Thyroid gland (tissue), 4 donors: ENCODE measurements around the gene OSR1. TPM values are rescaled to one million over a fixed set of nuclear protein-coding genes. Genes with fewer than 3 reads are reported as not detected.
"Not testable (repeated sequence)": the region's sequence is repeated elsewhere in the genome, so short reads cannot be mapped to it uniquely, and the experiment has no call there.

Experiments
- DNase-seq, 2 donors: peaks; one replicate each; pipeline ENCODE4 v3.0.0-alpha.2; 2019
- H3K27ac ChIP-seq, 3 donors: fragments of 200-600 bp; sonication (generic); 1 replicate in 2 of 3; 2 replicates in 1 of 3; pipeline ENCODE4 v1.5.1; 2016 to 2019; ENCODE audit warnings: mild to moderate bottlenecking in 1 of 3, moderate library complexity in 1 of 3
- H3K27me3 ChIP-seq: fragments of 200-600 bp; sonication (generic); one replicate; pipeline ENCODE4 v1.5.1; 2019
- H3K36me3 ChIP-seq, 2 donors: fragments of 200-600 bp; sonication (generic); one replicate each; pipeline ENCODE4 v1.5.1; 2016 to 2019
- H3K4me1 ChIP-seq, 2 donors: fragments of 200-600 bp; sonication (generic); one replicate each; pipeline ENCODE4 v1.5.1; 2017 to 2019
- H3K4me3 ChIP-seq, 3 donors: fragments of 200-600 bp; sonication (generic); replicated peaks in 1 of 3; 1 replicate in 2 of 3; 2 replicates in 1 of 3; pipeline ENCODE4 v1.5.1; 2016; ENCODE audit warnings: mild to moderate bottlenecking in 1 of 3
- H3K9me3 ChIP-seq: fragments of 200-600 bp; sonication (generic); one replicate; pipeline ENCODE4 v1.5.1; 2017
- CTCF ChIP-seq, 6 experiments: fragments of 200-600 bp in 3 of 6; fragments of 450-650 bp in 3 of 6; sonication (generic) in 3 of 6; IDR thresholded peaks; one replicate each; pipeline ENCODE4 v1.5.1; 2016 to 2019; ENCODE audit warnings: antibody characterized with exemption in 6 of 6, mild to moderate bottlenecking in 2 of 6, inconsistent platforms in 1 of 6, moderate library complexity in 1 of 6
- POLR2A ChIP-seq, 2 donors: fragments of 450-650 bp; IDR thresholded peaks; one replicate each; pipeline ENCODE4 v1.6.1; 2017; ENCODE audit warnings: antibody characterized with exemption in 2 of 2, mild to moderate bottlenecking in 2 of 2, moderate library complexity in 1 of 2
- WGBS, 2 donors: methylation state at CpG; one replicate each; pipeline ENCODE4 v1.1.5; 2017; 5-methylcytosine and 5-hydroxymethylcytosine counted together
- intact Hi-C: fragments of 100-400 bp; cut with DNase I; formaldehyde crosslinking; loops from one replicate; pipeline ENCODE4 v1.15.1; 2023
- total RNA-seq, 4 donors: library from RNA; depleted of rRNA; stranded (reverse); fragments of >200 nt; gene quantifications; one replicate each; pipeline ENCODE4 v1.2.3, GENCODE V29; 2016

The OSR1 gene
- 10 to 100 TPM in 2 of 4 donors, 1 to 10 TPM in 2; 4.9 to 15.2 (median 10.8) TPM for total RNA-seq

GRCh38 chr2:19358242-19359020 lies at the start of gene OSR1:
TSS of gene OSR1 (minus strand) at chr2:19358623. CDS start at chr2:19353805, 4,818 bp downstream.
- no peak for TF ChIP-seq CTCF (IDR thresholded peaks at IDR 0.05)
- TF ChIP-seq POLR2A (IDR thresholded peaks at IDR 0.05): no peak
- DNase-seq: peak; percentile 52 to 53
- H3K9me3 ChIP-seq: no peaks in the 10 kb centered on the region
- H3K36me3 ChIP-seq: no peaks in the 10 kb centered on the region
- H3K27ac ChIP-seq: peak within 1 kb of the TSS; percentile 24 to 77 (median 39)
- peaks cover 36% of the 10 kb centered on the region for H3K27me3 ChIP-seq
- intact Hi-C loops: loop anchor here (10.0 kb wide), 1 partner anchor 374 kb away; no protein-coding TSS in a partner anchor
- peak within 1 kb of the TSS in 2 of 3 donors; percentile 25 to 54 for H3K4me3 ChIP-seq
- WGBS, 2 donors: 2 to 4% methylated on average over 29 to 34 of the region's 51 CpGs
- peaks cover 29 to 34% of the 10 kb centered on the region in 2 donors for H3K4me1 ChIP-seq

GRCh38 chr2:19403785-19404184 lies 45.4 kb upstream of the OSR1 start:
- no peaks in the 10 kb centered on the region for H3K36me3 ChIP-seq
- no peaks in the 10 kb centered on the region for H3K4me1 ChIP-seq
- 58 to 80% methylated on average over 4 of the region's 4 CpGs for WGBS, 2 donors

GRCh38 chr2:19392191-19392590 lies 33.8 kb upstream of the OSR1 start:
- 91 to 96% methylated on average over 4 of the region's 4 CpGs for WGBS, 2 donors
- Histone ChIP-seq H3K4me3 (no peak overlapping the region), H3K27me3 (no peaks in the 10 kb centered on the region), H3K27ac (no peak overlapping the region), H3K9me3 (no peaks in the 10 kb centered on the region), H3K36me3 (no peaks in the 10 kb centered on the region), H3K4me1 (no peaks in the 10 kb centered on the region)
- TF ChIP-seq POLR2A (IDR thresholded peaks at IDR 0.05) (no peak), CTCF (IDR thresholded peaks at IDR 0.05) (no peak)
- DNase-seq: no peak
- intact Hi-C loops: no loop called here

More at GRCh38 chr2:19403785-19404184, 45.4 kb upstream of the OSR1 start:
- TF ChIP-seq CTCF (IDR thresholded peaks at IDR 0.05) (no peak), POLR2A (IDR thresholded peaks at IDR 0.05) (no peak)
- Histone ChIP-seq H3K9me3 (no peaks in the 10 kb centered on the region), H3K27ac (no peak overlapping the region), H3K27me3 (no peaks in the 10 kb centered on the region), H3K4me3 (no peak overlapping the region)
- no peak for DNase-seq
- intact Hi-C loops: no loop called here

- intact Hi-C loops, H3K4me3 ChIP-seq, H3K36me3 ChIP-seq, DNase-seq, H3K4me1 ChIP-seq, H3K27ac ChIP-seq, H3K9me3 ChIP-seq, H3K27me3 ChIP-seq: not testable (repeated sequence)
- 97% methylated on average over 5 to 7 of the region's 7 CpGs for WGBS, 2 donors
Measured at GRCh38 chr2:19389469-19389868, 31.0 kb upstream of the OSR1 start.

- H3K4me3 ChIP-seq: no peak overlapping the region
- DNase-seq: no peak
- no peaks in the 10 kb centered on the region for H3K4me1 ChIP-seq
- no peaks in the 10 kb centered on the region for H3K36me3 ChIP-seq
- no peak overlapping the region for H3K27ac ChIP-seq
- H3K9me3 ChIP-seq: no peaks in the 10 kb centered on the region
- TF ChIP-seq POLR2A (IDR thresholded peaks at IDR 0.05) (no peak), CTCF (IDR thresholded peaks at IDR 0.05) (no peak)
- no peaks in the 10 kb centered on the region for H3K27me3 ChIP-seq
- intact Hi-C loops: no loop called here
Measured at GRCh38 chr2:19380532-19380931, 22.1 kb upstream of the OSR1 start.
